ENCODE measurements around the gene CHST11. TPM values are rescaled to one million over a fixed set of nuclear protein-coding genes. Genes with fewer than 3 reads are reported as not detected.
"Not testable (repeated sequence)": the region's sequence is repeated elsewhere in the genome, so short reads cannot be mapped to it uniquely, and the experiment has no call there.

CHST11 gene
- total RNA-seq, 2 donors from 2014 or later: 4.6 to 14.5 TPM

DNA sequence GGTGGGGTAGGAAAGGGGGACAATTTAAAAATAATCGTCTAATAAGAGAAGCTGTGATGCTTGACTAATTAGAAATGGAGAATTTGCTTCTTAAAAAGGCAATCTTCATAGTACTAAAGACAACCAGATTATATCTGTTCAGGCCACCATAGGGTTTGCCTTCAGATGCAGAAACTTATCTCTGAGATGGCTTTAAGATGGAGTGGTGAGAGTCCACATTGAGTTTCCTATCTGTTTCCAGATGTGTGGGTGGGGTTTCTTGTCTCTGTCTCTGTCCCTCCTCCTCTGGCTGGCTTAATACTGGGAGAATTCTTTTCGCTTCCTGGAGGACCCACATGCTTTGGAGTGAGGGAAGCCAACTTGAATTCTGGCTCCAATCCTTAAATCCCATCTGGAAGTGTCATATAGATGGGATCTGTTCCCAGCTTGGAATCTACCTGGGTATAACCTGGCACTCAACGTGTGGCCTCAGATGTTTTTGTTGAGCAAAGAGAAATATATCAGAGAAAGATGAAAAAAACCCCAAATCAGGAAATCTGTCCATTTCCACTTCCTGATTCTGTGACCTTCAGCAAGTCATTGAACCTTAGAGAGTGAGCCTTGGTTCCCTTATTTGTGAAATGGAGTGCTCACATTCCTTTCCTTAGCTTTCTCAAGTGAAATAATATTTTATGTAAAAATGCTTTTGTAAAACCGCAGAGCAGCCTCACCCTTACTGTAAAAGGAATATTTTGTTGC is 66.4 kb downstream of the CHST11 start:
- Histone ChIP-seq H3K36me3 (replicated peaks in 1 of 2; ENCODE audit: insufficient read depth in 1 of 2, low read depth in 2 of 2) (no peaks in the 10 kb centered on the region), H3K27me3 (no peaks in the 10 kb centered on the region), H3K4me3 (no peak overlapping the region), H3K9me3 (no peaks in the 10 kb centered on the region), H3K27ac (peak overlapping the region in 1 of 4 donors; percentile 13), H3K4me1 (peaks cover 27% of the 10 kb centered on the region)
- TF ChIP-seq, protein P1, sequence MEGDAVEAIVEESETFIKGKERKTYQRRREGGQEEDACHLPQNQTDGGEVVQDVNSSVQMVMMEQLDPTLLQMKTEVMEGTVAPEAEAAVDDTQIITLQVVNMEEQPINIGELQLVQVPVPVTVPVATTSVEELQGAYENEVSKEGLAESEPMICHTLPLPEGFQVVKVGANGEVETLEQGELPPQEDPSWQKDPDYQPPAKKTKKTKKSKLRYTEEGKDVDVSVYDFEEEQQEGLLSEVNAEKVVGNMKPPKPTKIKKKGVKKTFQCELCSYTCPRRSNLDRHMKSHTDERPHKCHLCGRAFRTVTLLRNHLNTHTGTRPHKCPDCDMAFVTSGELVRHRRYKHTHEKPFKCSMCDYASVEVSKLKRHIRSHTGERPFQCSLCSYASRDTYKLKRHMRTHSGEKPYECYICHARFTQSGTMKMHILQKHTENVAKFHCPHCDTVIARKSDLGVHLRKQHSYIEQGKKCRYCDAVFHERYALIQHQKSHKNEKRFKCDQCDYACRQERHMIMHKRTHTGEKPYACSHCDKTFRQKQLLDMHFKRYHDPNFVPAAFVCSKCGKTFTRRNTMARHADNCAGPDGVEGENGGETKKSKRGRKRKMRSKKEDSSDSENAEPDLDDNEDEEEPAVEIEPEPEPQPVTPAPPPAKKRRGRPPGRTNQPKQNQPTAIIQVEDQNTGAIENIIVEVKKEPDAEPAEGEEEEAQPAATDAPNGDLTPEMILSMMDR (IDR thresholded peaks at IDR 0.05): no peak
- intact Hi-C loops (cut with DNase I): no loop called here
- no peak for ATAC-seq
- no peak for DNase-seq
- 62% methylated on average over 4 of the region's 4 CpGs for WGBS, 2 donors

DNA sequence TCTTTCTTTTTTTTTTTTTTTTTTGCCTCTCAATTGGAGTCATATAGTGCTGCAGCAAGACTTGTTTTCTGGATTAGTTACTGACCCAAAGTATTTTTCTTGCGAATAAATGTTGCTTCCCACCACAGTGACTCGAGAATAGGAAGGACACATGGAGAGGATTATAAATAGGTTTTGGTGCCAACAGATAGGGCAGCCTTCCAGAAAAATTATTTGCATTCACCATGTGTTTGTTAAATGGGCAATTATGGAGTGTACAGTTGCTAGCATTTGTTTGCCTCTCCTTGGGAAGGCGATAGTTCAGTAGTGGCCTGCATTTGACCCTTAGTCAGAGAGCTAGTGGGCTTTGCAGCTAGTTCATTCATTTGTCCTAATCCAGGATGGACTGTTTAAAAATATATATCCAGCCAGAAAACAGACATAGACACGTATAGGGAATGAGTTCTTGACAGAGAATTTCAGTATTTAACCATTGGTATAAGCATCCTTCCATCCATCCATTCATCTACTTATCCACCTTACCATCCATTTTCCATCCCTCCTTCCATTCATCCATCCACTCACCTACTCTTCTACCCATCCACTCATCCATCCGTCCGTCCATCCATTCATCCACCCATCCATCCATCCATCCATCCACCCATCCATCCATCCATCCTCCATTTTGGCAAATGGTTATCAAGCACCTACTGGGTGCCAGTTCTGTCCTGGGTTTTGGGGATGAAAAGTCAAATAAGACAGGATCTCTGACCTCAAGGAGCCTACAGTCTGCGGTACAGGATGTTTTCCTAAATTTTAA is 67.5 kb downstream of the CHST11 start:
- no peak overlapping the region for H3K27ac ChIP-seq
- TF ChIP-seq, protein P1 (IDR thresholded peaks at IDR 0.05): no peak
- no peak for TF ChIP-seq POLR2A (IDR thresholded peaks at IDR 0.05)
- peaks cover 27% of the 10 kb centered on the region for H3K4me1 ChIP-seq
- 51 to 53% methylated on average over 7 of the region's 7 CpGs for WGBS, 2 donors
- H3K4me3 ChIP-seq: no peak overlapping the region
- H3K36me3 ChIP-seq (replicated peaks in 1 of 2; ENCODE audit: insufficient read depth in 1 of 2, low read depth in 2 of 2): no peaks in the 10 kb centered on the region
- ATAC-seq (no peak), DNase-seq (no peak)
- no peaks in the 10 kb centered on the region for H3K9me3 ChIP-seq
- H3K27me3 ChIP-seq: no peaks in the 10 kb centered on the region
- intact Hi-C loops (cut with DNase I): no loop called here

DNA sequence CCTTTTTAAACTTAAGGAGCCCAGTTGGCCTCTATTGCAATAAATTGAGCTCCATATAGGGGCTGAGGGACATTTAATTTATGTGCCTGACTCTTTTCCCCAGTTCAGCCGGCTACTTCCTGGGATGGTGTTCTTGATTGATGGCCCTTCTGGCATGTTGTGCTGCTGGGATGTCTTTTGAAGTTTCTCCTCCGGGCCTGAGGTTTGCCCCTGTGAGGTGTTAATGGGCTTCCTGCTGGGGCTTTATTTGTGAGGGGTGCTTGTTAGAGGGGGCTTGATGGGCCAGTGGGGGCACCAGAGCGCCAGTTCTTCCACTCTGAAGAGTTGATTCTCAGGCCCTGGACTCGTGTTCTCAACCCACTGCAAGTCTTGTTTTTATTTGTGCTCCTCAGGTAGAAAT is 69.6 kb downstream of the CHST11 start:
- Histone ChIP-seq H3K9me3 (no peaks in the 10 kb centered on the region), H3K4me1 (peaks cover 27% of the 10 kb centered on the region), H3K36me3 (replicated peaks in 1 of 2; ENCODE audit: insufficient read depth in 1 of 2, low read depth in 2 of 2) (no peaks in the 10 kb centered on the region), H3K27me3 (no peaks in the 10 kb centered on the region), H3K27ac (no peak overlapping the region), H3K4me3 (no peak overlapping the region)
- ATAC-seq: no peak
- intact Hi-C loops (cut with DNase I): no loop called here
- WGBS, 2 donors: 72 to 85% methylated on average over 3 to 4 of the region's 4 CpGs
- TF ChIP-seq POLR2A (IDR thresholded peaks at IDR 0.05): no peak
- TF ChIP-seq, protein P1 (IDR thresholded peaks at IDR 0.05): no peak
- no peak for DNase-seq

DNA sequence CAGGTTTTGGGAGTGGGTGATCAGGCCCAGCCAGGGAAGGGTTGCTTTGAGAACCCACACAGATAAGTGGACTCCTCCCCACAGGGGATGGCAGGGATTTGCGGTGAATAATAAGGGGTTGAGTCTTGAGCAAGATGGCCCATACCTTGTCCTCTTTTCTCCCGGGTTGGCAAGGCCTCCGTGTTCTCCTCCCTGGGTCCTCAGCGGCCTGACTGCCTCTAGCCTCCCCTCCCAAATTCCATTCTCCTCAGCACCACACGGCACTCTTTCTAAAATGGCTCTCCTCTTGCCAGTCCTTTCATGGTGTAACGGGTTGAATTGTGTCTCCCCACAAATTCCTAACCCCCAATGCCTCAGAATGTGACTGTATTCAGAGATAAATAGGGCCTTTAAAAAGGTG is 70.0 kb downstream of the CHST11 start:
- H3K27me3 ChIP-seq: no peaks in the 10 kb centered on the region
- intact Hi-C loops (cut with DNase I): no loop called here
- no peak for ATAC-seq
- H3K36me3 ChIP-seq (replicated peaks in 1 of 2; ENCODE audit: insufficient read depth in 1 of 2, low read depth in 2 of 2): no peaks in the 10 kb centered on the region
- WGBS, 2 donors: 83 to 87% methylated on average over 6 of the region's 6 CpGs
- H3K9me3 ChIP-seq: no peaks in the 10 kb centered on the region
- no peak for DNase-seq
- H3K27ac ChIP-seq: no peak overlapping the region
- TF ChIP-seq, protein P1 (IDR thresholded peaks at IDR 0.05): no peak
- no peak for TF ChIP-seq POLR2A (IDR thresholded peaks at IDR 0.05)
- H3K4me1 ChIP-seq: peaks cover 27% of the 10 kb centered on the region
- H3K4me3 ChIP-seq: no peak overlapping the region

- H3K27ac ChIP-seq; H3K36me3 ChIP-seq (replicated peaks in 1 of 2; ENCODE audit: insufficient read depth in 1 of 2, low read depth in 2 of 2); ATAC-seq; intact Hi-C loops (cut with DNase I); H3K9me3 ChIP-seq; H3K27me3 ChIP-seq; DNase-seq; H3K4me3 ChIP-seq: not testable (repeated sequence)
- peaks cover 27% of the 10 kb centered on the region for H3K4me1 ChIP-seq
- WGBS, 2 donors: 90 to 91% methylated on average over 5 of the region's 5 CpGs
Observed at GRCh38 chr12:104527653-104528052, 70.9 kb downstream of the CHST11 start.
